Right lobe of liver (tissue), 4 donors: ENCODE measurements around the gene ZMYND8.

Experiments used
- CTCF ChIP-seq, 4 donors: fragments of 200-600 bp in 3 of 4; fragments of 450-650 bp in 1 of 4; IDR thresholded peaks; one replicate each; pipeline versions ENCODE4 v1.5.1 to v1.8.0; 2016 to 2022; ENCODE audit warnings: antibody characterized with exemption in 4 of 4, mild to moderate bottlenecking in 2 of 4
- POLR2A ChIP-seq: fragments of 450-650 bp; IDR thresholded peaks from one replicate; pipeline ENCODE4 v1.6.1; 2017; ENCODE audit warnings: antibody characterized with exemption, mild to moderate bottlenecking
- donor health status: DM: no; HTN: no; CAD: no.
- donor health status: DM: no; HTN: no; CAD: no.
- donor health status: DM: no; HTN: yes; CAD: no.

- TF ChIP-seq POLR2A, result no peak
- no peak for TF ChIP-seq CTCF (IDR thresholded peaks at IDR 0.05)
These were observed 2.1 kb downstream of the ZMYND8 start for GRCh38 chr20:47354464-47354713.
